Activated gamma-delta T cell (primary cell): ENCODE data around the gene KPNA6.
"Not testable (repeated sequence)": the region's sequence is repeated elsewhere in the genome, so short reads cannot be mapped to it uniquely, and the experiment has no call there.

Experiments
- DNase-seq: peaks from one replicate; lab custom pipeline; 2025; lab: John Stamatoyannopoulos, UW
- total RNA-seq, 2 donors: gene quantifications; one replicate each; lab custom pipeline; 2026; lab: John Stamatoyannopoulos, UW

The KPNA6 gene
- total RNA-seq, result 118 to 122 reads per million in 2 donors

- peak; percentile 59 for DNase-seq
Measured at GRCh38 chr1:32107742-32108661, at the start of gene KPNA6. KPNA6 (plus strand) TSS chr1:32108056; CDS start chr1:32108131, 75 bp downstream.

GRCh38 chr1:32060914-32061313 is 46.9 kb upstream of the KPNA6 start:
- no peak for DNase-seq

GRCh38 chr1:32062867-32063230 is 45.0 kb upstream of the KPNA6 start:
- no peak for DNase-seq

- no peak for DNase-seq
Measured at GRCh38 chr1:32063261-32063681, 44.6 kb upstream of the KPNA6 start.

DNA sequence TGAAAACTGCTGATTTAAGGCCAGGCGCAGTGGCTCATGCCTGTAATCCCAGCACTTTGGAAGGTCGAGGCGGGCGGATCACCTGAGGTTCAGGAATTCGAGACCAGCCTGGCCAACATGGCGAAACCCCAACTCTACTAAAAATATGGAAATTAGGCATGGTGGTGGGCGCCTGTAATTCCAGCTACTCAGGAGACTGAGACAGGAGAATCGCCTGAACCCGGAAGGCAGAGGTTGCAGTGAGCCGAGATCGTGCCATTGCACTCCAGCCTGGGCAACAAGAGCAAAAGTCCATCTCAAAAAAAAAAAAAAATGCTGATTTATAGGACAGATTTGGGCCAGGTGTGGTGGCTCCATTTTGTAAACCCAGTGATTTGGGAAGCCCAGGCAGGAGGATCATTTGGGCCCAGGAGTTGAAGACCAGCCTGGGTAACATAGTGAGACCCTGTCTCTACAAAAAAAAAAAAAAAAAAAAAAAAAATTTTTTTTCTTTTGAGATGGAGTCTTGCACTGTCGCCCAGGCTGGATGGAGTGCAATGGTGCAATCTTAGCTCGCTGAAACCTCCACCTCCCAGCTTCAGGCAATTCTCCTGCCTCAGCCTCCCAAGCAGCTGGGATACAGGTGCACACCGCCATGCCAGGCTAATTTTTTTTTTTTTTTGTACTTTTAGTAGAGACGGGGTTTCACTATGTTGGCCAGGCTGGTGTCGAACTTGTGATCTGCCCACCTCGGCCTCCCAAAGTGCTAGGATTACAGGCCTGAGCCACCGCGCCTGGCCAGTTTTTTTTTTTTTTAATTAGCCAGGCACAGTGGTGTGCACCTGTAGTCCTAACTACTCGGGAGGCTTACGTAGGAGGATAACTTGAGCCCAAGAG is 42.0 kb upstream of the KPNA6 start:
- DNase-seq, result not testable (repeated sequence)

- no peak for DNase-seq
Measured at GRCh38 chr1:32066489-32066873, 41.4 kb upstream of the KPNA6 start.

GRCh38 chr1:32068957-32069588 is 38.8 kb upstream of the KPNA6 start:
- DNase-seq, result no peak

- DNase-seq, result no peak
Measured at GRCh38 chr1:32071758-32072621, 35.9 kb upstream of the KPNA6 start.

DNA sequence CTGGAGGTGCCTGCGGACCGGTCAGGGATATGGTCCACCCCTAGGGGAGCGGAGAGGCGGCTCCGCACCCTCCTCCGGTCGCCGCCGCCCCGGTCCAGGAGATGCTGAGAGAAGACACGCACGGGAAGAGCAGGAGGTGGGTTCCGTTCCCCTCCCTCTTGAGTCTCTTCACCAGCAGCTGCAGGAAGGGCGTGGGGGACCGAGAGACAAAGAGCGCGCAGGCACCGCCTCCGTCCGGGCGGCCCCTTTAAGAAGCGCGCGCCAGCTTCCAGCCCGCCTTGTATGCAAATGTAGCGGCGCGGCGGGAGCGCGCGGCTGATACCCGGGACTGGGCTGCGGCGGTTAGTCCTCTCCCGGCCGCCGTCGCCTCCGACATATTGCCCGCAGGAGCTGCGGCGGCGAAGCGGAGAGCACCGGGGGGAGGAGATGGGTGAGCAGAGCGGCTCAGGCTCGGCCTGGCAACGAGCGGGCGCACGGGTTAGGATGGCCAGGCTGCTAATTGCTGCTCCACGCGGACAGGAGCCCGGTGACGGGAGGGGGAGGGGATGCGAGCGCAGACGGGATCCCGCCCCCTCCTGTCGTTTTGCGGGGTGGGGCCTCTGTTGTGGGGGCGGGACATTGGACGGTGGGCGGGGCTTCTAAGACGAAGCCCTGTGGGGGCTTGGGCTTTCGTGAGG is 35.1 kb upstream of the KPNA6 start, which contains the start of gene TMEM39B:
TSS of gene TMEM39B (plus strand) at position 318 of the 677 bp plus-strand sequence. CDS start at position 427, 109 bp downstream.
- DNase-seq, result peak; percentile 90

DNA sequence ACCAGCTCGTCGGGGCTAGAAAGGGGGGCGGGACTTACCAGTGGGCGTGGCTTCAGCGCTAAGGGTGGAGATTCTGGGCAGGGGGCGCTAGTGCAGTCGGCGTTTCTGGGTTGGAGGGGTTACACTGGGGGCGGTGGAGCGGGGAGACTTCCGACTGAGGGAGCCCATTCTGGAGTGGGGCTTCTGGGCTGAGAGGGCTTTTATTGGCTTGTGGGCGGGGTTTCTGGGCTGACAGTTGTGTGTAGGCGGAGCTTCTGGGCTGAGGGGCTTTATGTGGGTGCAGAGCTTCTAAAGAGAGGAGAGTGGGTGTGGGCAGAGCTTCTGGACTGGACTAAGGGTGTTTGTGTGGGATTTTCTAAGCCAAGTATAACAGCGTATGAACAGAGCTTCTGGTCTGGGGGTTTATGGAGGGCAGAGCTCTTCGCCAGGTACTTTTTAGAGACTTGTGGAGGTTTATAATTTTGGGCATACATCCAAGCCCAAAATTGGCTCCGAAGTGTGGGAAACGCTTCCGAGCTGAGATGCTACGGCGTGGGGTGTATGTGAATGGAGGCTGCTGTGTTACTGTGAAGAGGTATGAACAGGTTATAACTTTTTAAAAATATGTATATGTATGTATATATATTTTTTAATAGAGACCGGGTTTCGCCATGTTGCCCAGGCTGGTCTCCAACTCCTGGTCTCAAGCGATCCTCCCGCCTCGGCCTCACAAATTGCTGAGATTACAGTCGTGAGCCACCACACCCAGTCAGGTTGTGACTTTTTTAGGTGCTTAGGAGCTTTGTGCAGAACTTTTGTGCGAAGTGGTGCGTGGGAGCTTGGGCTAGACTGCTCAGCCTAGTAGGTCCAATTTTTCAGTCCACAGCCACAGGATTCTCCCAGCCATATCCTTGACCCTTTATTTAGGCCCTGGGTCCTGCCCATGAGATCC is 34.3 kb upstream of the KPNA6 start:
- no peak for DNase-seq

GRCh38 chr1:32074841-32075240 is 33.0 kb upstream of the KPNA6 start:
- DNase-seq, result no peak

DNA sequence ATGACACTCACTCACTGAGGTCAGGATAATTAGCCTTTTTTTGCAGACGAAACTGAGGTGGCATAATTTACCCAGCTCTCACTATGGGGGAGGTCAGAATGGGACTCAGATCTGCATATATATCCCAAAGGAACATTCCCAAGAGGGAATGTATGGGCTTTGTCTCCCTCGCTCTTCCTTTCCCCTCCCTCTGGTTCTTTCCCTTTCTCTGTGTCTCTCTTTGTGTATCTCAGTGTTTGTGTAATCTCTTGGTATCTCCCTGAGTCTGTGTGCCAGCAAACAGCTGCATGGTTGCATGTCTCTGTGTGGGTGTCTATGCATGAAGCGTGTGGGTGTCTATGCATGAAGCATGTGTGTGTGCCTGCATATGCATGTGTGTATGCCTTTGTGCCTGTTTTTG is 30.4 kb upstream of the KPNA6 start:
- no peak for DNase-seq

- DNase-seq, result no peak
Measured at GRCh38 chr1:32082022-32082421, 25.8 kb upstream of the KPNA6 start.

DNA sequence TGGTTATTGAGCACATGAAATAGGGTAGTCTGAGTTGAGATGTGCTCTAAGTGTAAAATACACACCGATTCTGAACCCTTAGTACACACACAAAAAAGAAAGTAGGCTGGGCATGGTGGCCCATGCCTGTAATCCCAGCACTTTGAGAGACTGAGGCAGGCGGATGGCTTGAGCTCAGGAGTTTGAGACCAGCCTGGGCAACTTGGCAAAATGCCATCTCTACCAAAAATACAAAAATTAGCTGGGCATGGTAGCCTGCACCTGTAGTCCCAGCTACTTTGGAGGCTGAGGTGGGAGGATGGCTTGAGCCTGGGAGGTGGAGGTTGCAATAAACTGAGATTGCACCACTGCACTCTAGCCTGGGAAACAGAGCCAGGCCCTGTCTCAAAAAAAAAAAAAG is 21.5 kb upstream of the KPNA6 start:
- not testable (repeated sequence) for DNase-seq

DNA sequence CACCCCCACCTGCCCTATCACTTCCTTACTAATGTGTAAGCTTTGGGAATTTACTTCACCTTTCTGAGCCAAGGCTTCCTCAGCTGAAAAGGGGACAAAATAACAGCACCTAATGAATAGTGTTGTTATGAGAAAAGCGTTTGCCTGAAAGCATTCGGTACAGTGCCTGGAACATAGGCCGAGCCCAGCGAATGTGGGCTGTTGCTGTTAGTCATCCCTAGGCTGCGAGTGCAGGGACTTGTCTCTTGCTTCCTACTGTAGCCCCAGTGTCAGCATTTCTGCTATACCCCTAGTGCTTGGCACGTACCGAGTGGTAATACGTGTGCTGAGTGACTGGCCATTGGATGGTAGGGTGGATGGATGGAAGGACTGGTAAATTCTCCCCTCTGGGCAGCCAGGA is 16.7 kb upstream of the KPNA6 start:
- DNase-seq, result no peak

DNA sequence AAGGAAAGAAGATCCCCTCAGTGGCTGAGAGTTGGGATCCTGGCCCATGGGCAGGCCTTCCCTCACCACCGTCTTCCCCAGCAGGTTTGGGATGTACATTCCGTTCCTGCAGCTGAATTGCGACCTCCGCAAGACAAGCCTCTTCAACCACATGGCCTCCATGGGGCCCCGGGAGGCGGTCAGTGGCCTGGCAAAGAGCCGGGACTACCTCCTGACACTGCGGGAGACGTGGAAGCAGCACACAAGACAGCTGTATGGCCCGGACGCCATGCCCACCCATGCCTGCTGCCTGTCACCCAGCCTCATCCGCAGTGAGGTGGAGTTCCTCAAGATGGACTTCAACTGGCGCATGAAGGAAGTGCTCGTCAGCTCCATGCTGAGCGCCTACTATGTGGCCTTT is 16.3 kb upstream of the KPNA6 start:
- DNase-seq, result no peak

- no peak for DNase-seq
Measured at GRCh38 chr1:32094746-32095521, 12.9 kb upstream of the KPNA6 start.

DNA sequence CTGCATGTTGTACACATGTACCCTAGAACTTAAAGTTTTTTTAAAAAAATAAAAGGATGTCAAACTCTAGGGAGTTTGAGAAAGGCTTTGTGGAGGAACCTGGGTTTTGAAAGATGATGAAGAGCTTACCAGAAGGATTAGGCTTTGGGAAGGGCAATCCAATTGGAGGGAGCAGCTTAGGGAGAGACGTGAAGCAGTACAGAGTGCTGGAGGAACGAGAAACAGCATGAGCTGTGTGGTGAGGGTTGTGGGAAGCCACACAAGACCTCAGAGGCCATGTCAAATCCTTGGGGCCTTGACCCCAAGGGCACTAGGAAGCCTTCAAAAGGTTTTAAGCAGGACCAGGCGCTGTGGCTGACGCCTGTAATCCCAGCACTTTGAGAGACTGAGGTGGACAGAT is 8.4 kb upstream of the KPNA6 start:
- no peak for DNase-seq

- DNase-seq, result no peak
Measured at GRCh38 chr1:32100359-32100758, 7.5 kb upstream of the KPNA6 start.
